HEK293 (cell line): ENCODE data around the gene THOP1.

Source experiments
- CTCF ChIA-PET: fragments of 350-600 bp; formaldehyde crosslinking; extraction: SDS; loops from one replicate; lab custom pipeline; 2021; ENCODE audit warnings: antibody characterized with exemption; lab: Yijun Ruan, JAX
- POLR2A ChIA-PET: fragments of 300-600 bp; formaldehyde crosslinking; extraction: SDS; loops from one replicate; lab custom pipeline; 2020; ENCODE audit warnings: antibody characterized with exemption, inconsistent platforms; lab: Yijun Ruan, JAX
- H3K27ac ChIP-seq: fragments of 200-500 bp; sonication (Bioruptor generic); 2 replicates; pipeline ENCODE4 v1.5.1; 2014; ENCODE audit warnings: low read depth, low read length, control low read depth, inconsistent platforms; ENCODE audit errors: extremely low read depth
- H3K36me3 ChIP-seq, 2 experiments: fragments of 200-500 bp in 1 of 2; sonication (Bioruptor generic) in 1 of 2; 1 replicate in 1 of 2; 2 replicates in 1 of 2; pipeline ENCODE4 v1.5.1; 2014 to 2017; ENCODE audit warnings: inconsistent platforms in 2 of 2, low read length in 2 of 2; ENCODE audit not compliant: control insufficient read depth in 2 of 2, insufficient read depth in 1 of 2
- H3K4me1 ChIP-seq: fragments of 200-500 bp; sonication (Bioruptor generic); 2 replicates; pipeline ENCODE4 v1.5.1; 2014; ENCODE audit warnings: mild to moderate bottlenecking, low read length, inconsistent platforms; ENCODE audit not compliant: control insufficient read depth, insufficient read depth
- H3K4me3 ChIP-seq: 2 replicates; pipeline ENCODE4 v1.5.1; 2011; ENCODE audit warnings: low read depth, mild to moderate bottlenecking, control low read depth, low read length, moderate library complexity
- H3K9me3 ChIP-seq: fragments of 200-500 bp; sonication (Bioruptor generic); 2 replicates; pipeline ENCODE4 v1.5.1; 2014; ENCODE audit warnings: low read depth, low read length, inconsistent platforms; ENCODE audit not compliant: control insufficient read depth, insufficient read depth
- AEBP2 ChIP-seq: fragments of 450-650 bp; formaldehyde crosslinking; IDR thresholded peaks from 2 replicates; pipeline ENCODE4 v1.5.1; 2016; ENCODE audit warnings: missing biosample characterization, missing genetic modification characterization, borderline replicate concordance
- KLF1 ChIP-seq: fragments of 450-650 bp; formaldehyde crosslinking; IDR thresholded peaks from 2 replicates; pipeline ENCODE4 v1.5.1; 2016; ENCODE audit warnings: missing biosample characterization, missing genetic modification characterization
- KLF7 ChIP-seq: fragments of 450-650 bp; formaldehyde crosslinking; IDR thresholded peaks from 2 replicates; pipeline ENCODE4 v1.5.1; 2016; ENCODE audit warnings: missing biosample characterization, missing genetic modification characterization, borderline replicate concordance
- SP2 ChIP-seq: fragments of 450-650 bp; formaldehyde crosslinking; IDR thresholded peaks from 2 replicates; pipeline ENCODE4 v1.5.1; 2016; ENCODE audit warnings: missing biosample characterization, missing genetic modification characterization
- ZBTB11 ChIP-seq: fragments of 450-650 bp; formaldehyde crosslinking; conservative IDR thresholded peaks from 2 replicates; pipeline ENCODE4 v1.5.1; 2016; ENCODE audit warnings: low read depth, missing biosample characterization, missing genetic modification characterization
- ZFP3 ChIP-seq: fragments of 450-650 bp; formaldehyde crosslinking; IDR thresholded peaks from 2 replicates; pipeline ENCODE4 v1.5.1; 2016; ENCODE audit warnings: low read depth, missing biosample characterization, missing genetic modification characterization
- ZFP41 ChIP-seq: fragments of 450-650 bp; formaldehyde crosslinking; IDR thresholded peaks from 2 replicates; pipeline ENCODE4 v1.5.1; 2016; ENCODE audit warnings: missing biosample characterization, missing genetic modification characterization, borderline replicate concordance
- ZIC2 ChIP-seq: fragments of 450-650 bp; formaldehyde crosslinking; IDR thresholded peaks from 2 replicates; pipeline ENCODE4 v1.5.1; 2016; ENCODE audit warnings: missing biosample characterization, missing genetic modification characterization
- ZNF132 ChIP-seq: fragments of 450-650 bp; formaldehyde crosslinking; IDR thresholded peaks from 2 replicates; pipeline ENCODE4 v1.5.1; 2017; ENCODE audit warnings: missing biosample characterization, missing genetic modification characterization, borderline replicate concordance
- ZNF146 ChIP-seq: fragments of 450-650 bp; formaldehyde crosslinking; IDR thresholded peaks from 2 replicates; pipeline ENCODE4 v1.5.1; 2016; ENCODE audit warnings: missing biosample characterization, missing genetic modification characterization
- ZNF274 ChIP-seq, 2 experiments: fragments of 200-500 bp in 1 of 2; fragments of 450-650 bp in 1 of 2; sonication (Bioruptor generic) in 1 of 2; formaldehyde crosslinking in 1 of 2; IDR thresholded peaks; 2 replicates each; pipeline versions ENCODE4 v1.5.1 to v1.6.1; 2014 to 2016; ENCODE audit warnings: borderline replicate concordance in 1 of 2, inconsistent platforms in 1 of 2, low read length in 1 of 2, missing biosample characterization in 1 of 2, missing genetic modification characterization in 1 of 2
- ZNF366 ChIP-seq: fragments of 450-650 bp; formaldehyde crosslinking; conservative IDR thresholded peaks from 2 replicates; pipeline ENCODE4 v1.5.1; 2016; ENCODE audit warnings: missing biosample characterization, missing genetic modification characterization
- ZNF449 ChIP-seq: fragments of 450-650 bp; formaldehyde crosslinking; IDR thresholded peaks from 2 replicates; pipeline ENCODE4 v1.5.1; 2017; ENCODE audit warnings: missing biosample characterization, mild to moderate bottlenecking, missing genetic modification characterization, moderate library complexity
- ZNF514 ChIP-seq: fragments of 450-650 bp; formaldehyde crosslinking; IDR thresholded peaks from 2 replicates; pipeline ENCODE4 v1.5.1; 2016; ENCODE audit warnings: missing biosample characterization, missing genetic modification characterization
- ZNF571 ChIP-seq: fragments of 450-650 bp; formaldehyde crosslinking; IDR thresholded peaks from 2 replicates; pipeline ENCODE4 v1.5.0; 2017; ENCODE audit warnings: missing biosample characterization, missing genetic modification characterization
- ZNF692 ChIP-seq: fragments of 450-650 bp; formaldehyde crosslinking; IDR thresholded peaks from 2 replicates; pipeline ENCODE4 v1.5.1; 2016; ENCODE audit warnings: missing biosample characterization, missing genetic modification characterization
- ZNF768 ChIP-seq: fragments of 450-650 bp; formaldehyde crosslinking; IDR thresholded peaks from 2 replicates; pipeline ENCODE4 v1.5.1; 2018; ENCODE audit warnings: missing biosample characterization, mild to moderate bottlenecking, missing genetic modification characterization
- ZNF776 ChIP-seq: fragments of 450-650 bp; formaldehyde crosslinking; IDR thresholded peaks from 2 replicates; pipeline ENCODE4 v1.5.0; 2017; ENCODE audit warnings: missing biosample characterization, missing genetic modification characterization, borderline replicate concordance
- ZNF777 ChIP-seq: fragments of 450-650 bp; formaldehyde crosslinking; IDR thresholded peaks from 2 replicates; pipeline ENCODE4 v1.5.1; 2017; ENCODE audit warnings: missing biosample characterization, missing genetic modification characterization, borderline replicate concordance
- ZSCAN18 ChIP-seq: fragments of 450-650 bp; formaldehyde crosslinking; IDR thresholded peaks from 2 replicates; pipeline ENCODE4 v1.5.1; 2016; ENCODE audit warnings: missing biosample characterization, missing genetic modification characterization

THOP1 gene

GRCh38 chr19:2819540-2820111 lies 34.3 kb downstream of the THOP1 start, which contains the start of gene ZNF554:
Gene ZNF554, plus strand, starts transcription at chr19:2819868. Its CDS starts 204 bp downstream, at chr19:2820072.
- Histone ChIP-seq H3K36me3 (peaks cover 0 to 21% of the 10 kb centered on the region in 2 experiments; a peak in 2 of 3 replicates), H3K4me1 (no peaks in the 10 kb centered on the region), H3K27ac (peak within 1 kb of the TSS; percentile 43; the same call in 1 of the 2 replicates), H3K9me3 (no peaks in the 10 kb centered on the region), H3K4me3 (peak within 1 kb of the TSS; percentile 69)
- CTCF ChIA-PET = interaction anchor here (0.5 to 1.5 kb wide), 14 partner anchors 13 to 1459 kb away, joined by 3 to 7 read pairs (median 4); partner anchors contain the start of genes SGTA and THOP1
- POLR2A ChIA-PET = interaction anchor here (1.0 to 1.2 kb wide), 3 partner anchors 22 to 131 kb away, joined by 3 to 5 read pairs (median 3); partner anchors contain the start of genes ZNF555 and ZNF57
- TF ChIP-seq ZIC2 (peak; percentile 87), ZNF692 (tag by site-specific recombination) (peak; percentile 68), ZNF274 (IDR thresholded peaks at IDR 0.05; ENCODE audit: low read length) (no peak), ZNF274 (tag by site-specific recombination; IDR thresholded peaks at IDR 0.05; ENCODE audit: borderline replicate concordance) (no peak), SP2 (peak; percentile 32), ZNF571 (tag by site-specific recombination) (no peak), ZNF776 (tag by site-specific recombination) (no peak), KLF7 (tag by site-specific recombination) (no peak), ZNF146 (no peak), ZNF514 (tag by site-specific recombination) (no peak), ZFP41 (tag by site-specific recombination) (no peak), ZNF132 (tag by site-specific recombination) (no peak), ZNF449 (tag by site-specific recombination) (no peak), ZBTB11 (0 out of 2 replicates have a peak, but pooled peaks have one; percentile 28), ZNF768 (tag by site-specific recombination) (no peak), AEBP2 (tag by site-specific recombination) (no peak), ZSCAN18 (tag by site-specific recombination) (peak; percentile 53; the same call in 1 of the 2 replicates), ZNF777 (tag by site-specific recombination) (no peak), ZFP3 (tag by site-specific recombination) (no peak), ZNF366 (tag by site-specific recombination) (no peak), KLF1 (no peak)
